Mesenchymal stem cell (in vitro differentiated cells and primary cell): ENCODE measurements around the gene SPINK13.

ENCODE experiments used
- DNase-seq: peaks from one replicate; pipeline ENCODE4 v3.0.0-alpha.2; 2013
- H2AFZ ChIP-seq: one replicate; pipeline ENCODE4 v1.6.1; 2013; ENCODE audit warnings: low read depth, mild to moderate bottlenecking, control low read depth, inconsistent platforms, low read length, moderate library complexity
- H2AK5ac ChIP-seq: 2 replicates; pipeline ENCODE4 v1.6.1; 2013; ENCODE audit warnings: low read length, moderate library complexity, mild to moderate bottlenecking, inconsistent platforms; ENCODE audit not compliant: severe bottlenecking
- H2BK120ac ChIP-seq: one replicate; pipeline ENCODE4 v1.6.1; 2013; ENCODE audit warnings: low read depth, mild to moderate bottlenecking, inconsistent platforms, low read length, moderate library complexity
- H2BK12ac ChIP-seq, 2 experiments: one replicate each; pipeline ENCODE4 v1.6.1; 2013; ENCODE audit warnings: inconsistent platforms in 2 of 2, low read length in 2 of 2, mild to moderate bottlenecking in 2 of 2, moderate library complexity in 2 of 2, control low read depth in 1 of 2
- H2BK15ac ChIP-seq: one replicate; pipeline ENCODE4 v1.6.1; 2013; ENCODE audit warnings: mild to moderate bottlenecking, low read depth, inconsistent platforms; ENCODE audit not compliant: poor library complexity, severe bottlenecking
- H2BK5ac ChIP-seq: 2 replicates; pipeline ENCODE4 v1.6.1; 2013; ENCODE audit warnings: low read depth, mild to moderate bottlenecking, low read length, control low read depth, inconsistent platforms; ENCODE audit not compliant: poor library complexity, severe bottlenecking
- H3K14ac ChIP-seq, 2 experiments: one replicate each; pipeline ENCODE4 v1.6.1; 2013; ENCODE audit warnings: inconsistent platforms in 2 of 2, low read length in 2 of 2, control low read depth in 1 of 2, mild to moderate bottlenecking in 1 of 2, moderate library complexity in 1 of 2
- H3K18ac ChIP-seq, 2 experiments: one replicate each; pipeline ENCODE4 v1.6.1; 2013; ENCODE audit warnings: inconsistent platforms in 2 of 2, low read length in 2 of 2, control low read depth in 1 of 2, low read depth in 1 of 2, mild to moderate bottlenecking in 1 of 2
- H3K23ac ChIP-seq, 2 experiments: one replicate each; pipeline ENCODE4 v1.6.1; 2013; ENCODE audit warnings: inconsistent platforms in 2 of 2, low read length in 2 of 2, mild to moderate bottlenecking in 2 of 2, moderate library complexity in 2 of 2, control low read depth in 1 of 2
- H3K27ac ChIP-seq: 2 replicates; pipeline ENCODE4 v1.5.1; 2013; ENCODE audit warnings: mild to moderate bottlenecking, moderate library complexity, low read length, control low read depth, inconsistent platforms; ENCODE audit not compliant: poor library complexity, severe bottlenecking
- H3K27me3 ChIP-seq, 2 experiments: 2 replicates each; pipeline versions ENCODE4 v1.6.1 to v1.7.0; 2013; ENCODE audit warnings: low read length in 2 of 2, mild to moderate bottlenecking in 2 of 2, moderate library complexity in 2 of 2, control low read depth in 1 of 2, inconsistent platforms in 1 of 2; ENCODE audit not compliant: control insufficient read depth in 1 of 2, insufficient read depth in 1 of 2
- H3K36me3 ChIP-seq, 2 experiments: 2 replicates each; pipeline versions ENCODE4 v1.6.1 to v1.7.0; 2013; ENCODE audit warnings: low read length in 2 of 2, control low read depth in 1 of 2, inconsistent platforms in 1 of 2, low read depth in 1 of 2, mild to moderate bottlenecking in 1 of 2; ENCODE audit not compliant: insufficient read depth in 2 of 2, control insufficient read depth in 1 of 2
- H3K4ac ChIP-seq, 2 experiments: one replicate each; pipeline ENCODE4 v1.6.1; 2013; ENCODE audit warnings: inconsistent platforms in 2 of 2, low read length in 2 of 2, mild to moderate bottlenecking in 2 of 2, moderate library complexity in 2 of 2, control low read depth in 1 of 2, low read depth in 1 of 2
- H3K4me1 ChIP-seq: 2 replicates; pipeline ENCODE4 v1.6.1; 2013; ENCODE audit warnings: low read depth, low read length, control low read depth; ENCODE audit not compliant: control insufficient read depth, insufficient read depth
- H3K4me2 ChIP-seq: 2 replicates; pipeline ENCODE4 v1.6.1; 2013; ENCODE audit warnings: low read length, mild to moderate bottlenecking, inconsistent platforms; ENCODE audit not compliant: poor library complexity, severe bottlenecking
- H3K4me3 ChIP-seq, 2 experiments: 2 replicates each; pipeline versions ENCODE4 v1.5.1 to v1.7.0; 2013; ENCODE audit warnings: low read length in 2 of 2, mild to moderate bottlenecking in 2 of 2, control low read depth in 1 of 2, low read depth in 1 of 2; ENCODE audit not compliant: insufficient read depth in 1 of 2
- H3K79me1 ChIP-seq: replicated peaks from 2 replicates; pipeline ENCODE4 v1.6.1; 2013; ENCODE audit warnings: mild to moderate bottlenecking, control low read depth, low read length, inconsistent platforms; ENCODE audit not compliant: poor library complexity, severe bottlenecking
- H3K9ac ChIP-seq: 2 replicates; pipeline ENCODE4 v1.7.0; 2013; ENCODE audit warnings: mild to moderate bottlenecking, low read length, moderate library complexity
- H3K9me3 ChIP-seq: 2 replicates; pipeline ENCODE4 v1.7.0; 2013; ENCODE audit warnings: mild to moderate bottlenecking, low read length; ENCODE audit not compliant: control insufficient read depth
- H4K8ac ChIP-seq: one replicate; pipeline ENCODE4 v1.6.1; 2013; ENCODE audit warnings: inconsistent platforms, mild to moderate bottlenecking, low read length, moderate library complexity
- H4K91ac ChIP-seq: one replicate; pipeline ENCODE4 v1.6.1; 2013; ENCODE audit warnings: mild to moderate bottlenecking, low read length, inconsistent platforms
- WGBS: methylation state at CpG from one replicate; pipeline ENCODE4 v1.1.7; 2013; ENCODE audit warnings: mixed read lengths; 5-methylcytosine and 5-hydroxymethylcytosine counted together

SPINK13 gene

GRCh38 chr5:148248894-148249293 lies 19.7 kb upstream of the SPINK13 start:
- WGBS: no CpG with 5 or more reads among the region's 2 CpGs
- H3K4me1 ChIP-seq: no peaks in the 10 kb centered on the region
- H2BK15ac ChIP-seq: no peak overlapping the region

GRCh38 chr5:148255456-148255855 lies 13.1 kb upstream of the SPINK13 start:
- no peak overlapping the region for H2AFZ ChIP-seq
- no peak overlapping the region for H3K14ac ChIP-seq
- H4K8ac ChIP-seq: no peak overlapping the region
- no peaks in the 10 kb centered on the region for H3K4me1 ChIP-seq
- no peak overlapping the region for H3K23ac ChIP-seq
- no peaks in the 10 kb centered on the region for H3K36me3 ChIP-seq
- H3K27ac ChIP-seq: no peak overlapping the region
- H4K91ac ChIP-seq: no peak overlapping the region
- no peak overlapping the region for H2BK12ac ChIP-seq
- H3K18ac ChIP-seq: no peak overlapping the region
- H3K4me3 ChIP-seq: no peak overlapping the region
- H3K9me3 ChIP-seq: peaks cover 23% of the 10 kb centered on the region
- no peaks in the 10 kb centered on the region for H3K79me1 ChIP-seq
- H2AK5ac ChIP-seq: no peak overlapping the region
- H2BK5ac ChIP-seq: no peak overlapping the region
- H3K27me3 ChIP-seq: no peaks in the 10 kb centered on the region
- DNase-seq: no peak
- H3K4ac ChIP-seq: no peak overlapping the region
- no peak overlapping the region for H2BK120ac ChIP-seq
- H3K4me2 ChIP-seq: no peak overlapping the region
- no peak overlapping the region for H2BK15ac ChIP-seq
- H3K9ac ChIP-seq: no peak overlapping the region

More at GRCh38 chr5:148248894-148249293, 19.7 kb upstream of the SPINK13 start:
- H2BK120ac ChIP-seq: no peak overlapping the region
- H2BK12ac ChIP-seq: no peak overlapping the region
- H3K18ac ChIP-seq: no peak overlapping the region
- H3K9ac ChIP-seq: no peak overlapping the region
- DNase-seq: no peak
- no peak overlapping the region for H4K8ac ChIP-seq
- H3K27ac ChIP-seq: no peak overlapping the region
- H3K23ac ChIP-seq: no peak overlapping the region
- H3K4me2 ChIP-seq: no peak overlapping the region
- no peak overlapping the region for H2BK5ac ChIP-seq
- no peak overlapping the region for H3K4ac ChIP-seq
- no peak overlapping the region for H3K4me3 ChIP-seq
- H3K36me3 ChIP-seq: no peaks in the 10 kb centered on the region
- no peak overlapping the region for H3K14ac ChIP-seq
- no peaks in the 10 kb centered on the region for H3K27me3 ChIP-seq
- no peaks in the 10 kb centered on the region for H3K79me1 ChIP-seq
- H3K9me3 ChIP-seq: no peaks in the 10 kb centered on the region
- H4K91ac ChIP-seq: no peak overlapping the region
- H2AFZ ChIP-seq: no peak overlapping the region
- no peak overlapping the region for H2AK5ac ChIP-seq

GRCh38 chr5:148259288-148259687 lies 9.3 kb upstream of the SPINK13 start:
- no peak overlapping the region for H3K4me3 ChIP-seq
- no peaks in the 10 kb centered on the region for H3K79me1 ChIP-seq
- no peak overlapping the region for H3K14ac ChIP-seq
- H2BK15ac ChIP-seq: no peak overlapping the region
- H3K4me1 ChIP-seq: no peaks in the 10 kb centered on the region
- H3K4ac ChIP-seq: no peak overlapping the region
- no peak overlapping the region for H3K23ac ChIP-seq
- H2AFZ ChIP-seq: no peak overlapping the region
- H4K91ac ChIP-seq: no peak overlapping the region
- no peak overlapping the region for H2BK120ac ChIP-seq
- no peak overlapping the region for H3K27ac ChIP-seq
- no peak for DNase-seq
- no peaks in the 10 kb centered on the region for H3K27me3 ChIP-seq
- 45% methylated on average over 2 of the region's 2 CpGs for WGBS
- no peak overlapping the region for H2AK5ac ChIP-seq
- no peak overlapping the region for H2BK12ac ChIP-seq
- H4K8ac ChIP-seq: no peak overlapping the region
- no peak overlapping the region for H3K9ac ChIP-seq
- no peaks in the 10 kb centered on the region for H3K36me3 ChIP-seq
- H3K4me2 ChIP-seq: no peak overlapping the region
- H2BK5ac ChIP-seq: no peak overlapping the region
- peaks cover 23% of the 10 kb centered on the region for H3K9me3 ChIP-seq
- no peak overlapping the region for H3K18ac ChIP-seq

GRCh38 chr5:148261221-148261620 lies 7.4 kb upstream of the SPINK13 start:
- Histone ChIP-seq H3K9me3 (peaks cover 29% of the 10 kb centered on the region), H3K4me1 (no peaks in the 10 kb centered on the region), H3K4me2 (no peak overlapping the region), H3K79me1 (no peaks in the 10 kb centered on the region), H2AK5ac (no peak overlapping the region), H2BK15ac (no peak overlapping the region), H3K4me3 (no peak overlapping the region), H3K18ac (no peak overlapping the region), H4K91ac (no peak overlapping the region), H3K36me3 (no peaks in the 10 kb centered on the region), H2BK120ac (no peak overlapping the region), H3K9ac (no peak overlapping the region), H3K23ac (no peak overlapping the region), H2AFZ (no peak overlapping the region), H2BK5ac (no peak overlapping the region), H4K8ac (no peak overlapping the region), H3K14ac (no peak overlapping the region), H3K4ac (no peak overlapping the region), H3K27me3 (no peaks in the 10 kb centered on the region), H2BK12ac (no peak overlapping the region), H3K27ac (no peak overlapping the region)
- no peak for DNase-seq
